SH-SY5Y (cell line): ENCODE results near the gene TSTD2.

ENCODE experiments used
- GATA2 ChIP-seq: IDR thresholded peaks from 2 replicates; pipeline ENCODE4 v1.6.1; 2011; ENCODE audit warnings: mild to moderate bottlenecking, low read depth, low read length
- GATA3 ChIP-seq: IDR thresholded peaks from 2 replicates; pipeline ENCODE4 v1.6.1; 2011; ENCODE audit warnings: low read depth, mild to moderate bottlenecking, low read length, moderate library complexity

Gene TSTD2

DNA sequence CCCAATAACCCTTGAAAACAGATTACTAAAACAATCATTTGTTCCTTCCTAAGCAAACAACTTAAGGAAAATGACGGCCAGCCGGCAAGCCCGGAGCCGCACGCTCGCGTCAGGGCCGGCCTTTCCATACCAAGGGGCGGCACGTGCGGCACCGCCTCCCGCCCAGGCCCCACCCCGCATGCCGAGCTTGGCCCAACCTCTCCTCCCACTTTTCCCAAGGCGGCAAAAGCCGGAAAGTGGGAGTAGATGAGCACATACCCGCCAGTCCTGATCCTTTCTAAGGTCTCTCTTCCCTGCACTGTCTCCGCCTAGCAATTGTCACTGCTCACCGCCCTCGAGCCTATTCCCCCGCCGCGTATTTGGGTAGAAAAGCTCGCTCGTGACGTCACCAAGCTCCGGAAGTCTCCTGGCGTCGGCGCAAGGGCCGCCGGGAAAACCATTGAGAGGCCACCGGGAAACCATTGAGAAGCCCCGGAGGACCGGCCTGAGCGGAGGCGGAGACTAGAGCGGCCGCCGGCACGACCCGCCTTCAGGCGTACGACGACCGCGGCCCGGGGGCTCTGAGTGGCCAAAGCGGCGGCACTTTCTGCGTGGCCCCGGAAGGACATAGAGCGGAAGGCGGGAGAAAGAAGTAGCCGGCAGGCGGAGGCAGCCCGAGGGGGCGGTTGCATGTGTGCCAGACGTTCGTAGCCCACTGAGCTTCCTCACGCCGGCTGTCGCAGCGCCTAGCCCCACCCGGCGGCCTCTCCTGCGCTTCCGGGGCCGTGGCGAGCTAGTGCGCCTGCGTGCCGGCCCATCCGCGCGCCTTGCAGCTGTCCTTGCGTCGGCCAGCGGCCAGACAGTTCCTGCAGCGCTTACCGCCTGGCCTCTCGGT, at the start of gene TSTD2, which contains the start of gene NCBP1:
TSTD2 (minus strand) TSS at position 384 of the 874 bp plus-strand sequence. CDS start 5,806 bp downstream, outside the sequence.
NCBP1 (plus strand) TSS at position 837 of the 874 bp plus-strand sequence. CDS start 61 bp downstream, outside the sequence.
- TF ChIP-seq GATA3, result no peak
- no peak for TF ChIP-seq GATA2

DNA sequence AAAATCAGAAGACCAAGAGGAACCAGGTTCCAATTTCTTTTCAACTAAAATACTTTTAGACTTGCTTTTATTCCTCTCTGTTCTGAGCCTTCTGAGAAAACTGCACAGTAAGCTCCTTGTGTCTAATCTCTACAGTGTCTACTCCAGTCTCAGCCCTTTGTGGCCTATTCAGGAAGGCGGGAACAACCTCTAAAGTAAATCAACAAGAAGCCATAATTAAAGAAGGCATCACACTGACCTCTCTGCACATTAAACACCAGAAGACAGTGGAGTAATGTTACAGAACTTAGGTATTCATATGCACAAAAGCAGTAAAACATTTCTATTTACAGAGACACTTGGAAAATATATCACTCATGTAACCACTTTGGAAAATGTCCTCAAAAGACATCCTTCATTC, 49.1 kb upstream of the TSTD2 start:
- TF ChIP-seq GATA3 (no peak), GATA2 (no peak)

DNA sequence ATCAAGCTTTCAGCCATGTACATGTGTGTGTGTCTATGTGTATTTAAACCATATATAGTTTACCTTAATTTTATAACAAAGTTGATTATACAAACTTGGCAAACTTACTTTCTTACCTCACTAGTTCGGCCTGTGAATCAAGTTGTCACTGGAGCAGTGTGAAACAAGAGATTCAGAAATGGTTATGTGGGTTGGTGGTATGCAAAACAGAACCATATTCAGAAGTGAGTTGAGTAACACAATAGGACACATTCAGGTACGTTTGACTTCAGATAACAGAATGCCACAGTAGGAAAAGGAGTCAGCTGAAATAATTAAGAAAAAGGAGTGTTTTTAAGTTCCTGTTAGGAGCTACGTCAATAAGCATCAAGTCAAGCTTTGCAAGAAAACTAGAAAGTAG, 42.5 kb upstream of the TSTD2 start:
- TF ChIP-seq GATA2 (no peak), GATA3 (no peak)

DNA sequence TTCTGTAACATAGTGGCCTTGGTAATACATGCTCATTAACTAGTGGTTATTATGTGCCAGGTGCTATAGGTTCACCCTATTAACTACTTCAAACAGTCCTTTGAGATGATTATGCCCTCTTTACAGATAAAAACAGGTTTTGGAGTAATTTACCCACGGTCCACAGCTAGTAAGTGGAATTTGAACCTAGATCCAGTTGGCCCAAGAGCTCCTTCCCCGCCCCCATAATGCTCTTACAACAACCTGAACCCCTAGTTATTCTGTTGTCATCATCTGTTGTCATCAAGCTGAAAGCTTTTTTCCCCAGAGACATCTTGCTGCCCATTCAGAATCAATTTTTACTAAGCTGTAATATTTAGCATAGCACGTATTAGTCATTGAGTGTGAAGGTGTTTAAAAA, 40.8 kb upstream of the TSTD2 start:
- TF ChIP-seq GATA3, result no peak
- TF ChIP-seq GATA2, result no peak

DNA sequence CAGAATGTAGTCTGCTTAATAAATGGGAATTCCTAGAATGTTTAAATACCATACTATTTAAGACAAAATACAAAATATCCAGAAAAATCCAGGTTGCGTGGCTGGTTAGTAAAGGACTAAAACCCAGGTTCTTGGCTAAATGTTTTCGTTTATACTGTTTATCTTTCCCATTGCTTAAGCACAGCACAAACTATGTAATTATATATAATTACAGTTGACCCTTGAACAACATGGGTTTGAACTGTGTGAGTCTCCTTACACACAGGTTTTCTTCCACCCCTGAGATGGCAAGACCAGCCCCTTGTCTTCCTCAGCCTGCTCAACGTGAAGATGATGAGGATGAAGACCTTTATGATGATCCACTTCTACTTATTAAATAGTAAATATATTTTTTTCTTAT, 39.2 kb upstream of the TSTD2 start:
- TF ChIP-seq GATA2, result no peak
- no peak for TF ChIP-seq GATA3

DNA sequence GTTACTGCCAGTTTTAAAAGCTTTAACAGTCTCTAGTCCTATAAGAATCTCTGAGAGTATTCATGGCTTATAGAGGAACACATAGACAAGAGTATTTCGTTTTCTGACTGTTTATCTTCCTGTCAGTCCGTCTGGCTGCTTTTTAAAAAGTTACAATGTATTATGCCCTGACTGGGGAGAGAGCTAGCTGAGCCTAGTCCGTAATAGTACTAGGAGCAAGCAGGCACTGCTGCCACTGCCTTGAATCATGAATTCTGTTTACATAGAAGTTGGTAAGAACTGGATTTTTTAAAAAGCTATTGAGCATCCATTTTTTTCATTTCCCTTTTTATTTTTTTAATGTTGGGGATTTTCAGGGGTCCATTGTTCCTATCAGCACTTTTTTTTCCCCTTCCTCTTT, 37.4 kb upstream of the TSTD2 start:
- no peak for TF ChIP-seq GATA2
- no peak for TF ChIP-seq GATA3

DNA sequence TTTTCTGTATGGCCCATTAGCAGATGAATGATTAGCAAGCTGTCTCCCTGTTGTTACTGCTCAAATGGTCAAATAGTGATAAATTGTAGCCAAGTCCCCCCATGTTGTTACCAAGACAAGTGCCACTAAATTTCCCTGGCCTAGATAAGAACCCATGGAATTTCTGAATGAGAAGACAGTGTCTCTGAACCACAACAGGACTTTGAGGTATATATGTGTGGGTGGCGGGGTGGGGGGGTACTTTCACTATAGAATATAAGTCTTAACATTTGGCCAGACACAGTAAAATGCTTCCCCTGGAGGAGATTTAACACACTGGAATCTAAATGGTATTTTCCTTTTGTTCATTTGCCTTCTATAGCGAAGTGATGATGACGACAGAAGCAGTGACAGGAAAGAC, 35.3 kb upstream of the TSTD2 start:
- TF ChIP-seq GATA2 (no peak), GATA3 (no peak)

DNA sequence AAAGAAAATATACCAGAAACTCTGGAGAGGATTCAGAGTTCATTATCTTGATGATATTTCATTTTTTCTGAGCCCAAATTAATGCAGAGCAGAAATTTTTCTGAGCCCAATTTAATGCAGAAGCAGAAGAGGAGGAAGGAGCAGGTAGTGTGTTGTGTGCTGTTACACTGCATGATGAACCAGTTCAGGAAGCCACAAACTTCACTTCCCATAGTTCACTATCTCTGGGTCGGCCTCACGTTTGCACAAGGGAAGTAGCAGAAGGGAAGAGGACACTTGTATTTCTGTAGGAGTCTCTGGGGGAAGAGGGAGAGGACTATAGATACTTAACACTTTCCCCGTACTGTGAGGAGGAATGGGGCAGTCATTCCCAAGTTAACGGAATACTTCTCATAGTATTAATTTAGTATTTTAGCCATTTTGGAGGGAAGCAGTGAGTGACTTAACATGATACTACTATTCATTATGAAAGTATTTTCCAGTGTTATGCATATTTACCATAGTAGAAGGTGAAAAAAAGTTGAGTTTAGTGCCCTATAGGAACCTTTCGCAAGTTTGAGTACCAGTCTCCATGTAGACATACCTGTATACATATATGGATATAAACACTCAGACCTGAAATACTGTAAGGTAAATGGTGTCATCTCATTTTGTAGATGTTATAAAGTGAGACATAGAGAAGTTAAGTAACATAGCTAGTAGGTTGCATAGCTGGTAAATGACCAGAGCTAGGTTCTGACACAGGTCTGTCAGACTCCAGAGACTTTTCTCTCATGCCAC, 33.9 kb upstream of the TSTD2 start:
- TF ChIP-seq GATA2 (no peak), GATA3 (no peak)

DNA sequence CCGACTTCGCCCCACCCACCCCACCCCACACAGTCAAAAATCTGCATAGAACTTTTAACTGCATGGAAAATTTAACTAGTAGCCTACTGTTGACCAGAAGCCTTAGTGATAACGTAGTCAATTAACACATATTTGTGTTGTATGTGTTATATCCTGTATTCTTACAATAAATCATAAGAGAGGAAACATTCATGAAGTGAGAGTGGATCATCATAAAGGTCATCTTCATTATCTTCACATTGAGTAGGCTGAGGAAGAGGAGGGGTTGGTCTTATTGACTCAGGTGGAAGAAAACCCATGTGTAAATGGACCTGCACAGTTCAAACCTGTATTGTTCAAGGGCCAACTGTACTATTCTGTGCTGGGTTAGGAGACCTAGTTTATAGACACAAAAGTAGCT, 32.6 kb upstream of the TSTD2 start:
- no peak for TF ChIP-seq GATA2
- no peak for TF ChIP-seq GATA3

DNA sequence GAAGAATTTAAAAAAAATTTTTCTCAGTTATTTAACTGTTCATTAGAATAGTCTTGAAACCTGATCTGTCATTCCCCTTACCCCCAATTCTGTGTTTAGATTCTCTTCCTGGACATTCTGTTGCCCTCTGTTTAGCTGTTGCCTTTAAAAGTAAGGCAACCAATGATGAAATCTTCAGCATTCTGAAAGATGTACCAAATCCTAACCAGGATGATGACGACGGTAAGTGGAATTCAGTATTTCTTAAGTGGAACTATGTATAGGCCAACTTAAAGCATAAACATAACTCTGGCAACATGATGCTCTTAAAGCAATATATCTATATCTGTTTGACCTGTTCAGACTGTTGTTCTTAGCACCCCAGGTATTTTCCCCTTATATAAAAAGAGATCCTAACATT, 27.7 kb upstream of the TSTD2 start:
- TF ChIP-seq GATA3 (no peak), GATA2 (no peak)

DNA sequence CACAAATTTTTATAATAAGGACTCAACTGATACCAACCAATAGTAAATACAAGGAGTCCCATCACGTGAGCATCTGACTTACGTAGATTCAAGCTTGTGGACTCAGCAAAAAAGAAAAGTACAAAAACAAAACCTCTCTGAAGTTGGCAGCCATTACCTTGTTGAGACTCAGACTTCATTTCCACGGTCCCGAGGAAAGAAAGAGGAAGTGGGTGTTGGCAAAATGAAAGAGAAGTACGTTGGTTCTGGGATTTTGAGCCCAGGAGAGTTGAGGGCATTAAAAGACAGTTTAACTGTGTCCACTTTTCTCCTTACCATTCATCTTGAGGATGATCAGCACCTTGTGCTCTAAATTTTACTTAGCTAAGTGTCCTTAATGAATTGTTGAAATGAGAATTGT, 27.2 kb upstream of the TSTD2 start:
- TF ChIP-seq GATA3, result no peak
- no peak for TF ChIP-seq GATA2

DNA sequence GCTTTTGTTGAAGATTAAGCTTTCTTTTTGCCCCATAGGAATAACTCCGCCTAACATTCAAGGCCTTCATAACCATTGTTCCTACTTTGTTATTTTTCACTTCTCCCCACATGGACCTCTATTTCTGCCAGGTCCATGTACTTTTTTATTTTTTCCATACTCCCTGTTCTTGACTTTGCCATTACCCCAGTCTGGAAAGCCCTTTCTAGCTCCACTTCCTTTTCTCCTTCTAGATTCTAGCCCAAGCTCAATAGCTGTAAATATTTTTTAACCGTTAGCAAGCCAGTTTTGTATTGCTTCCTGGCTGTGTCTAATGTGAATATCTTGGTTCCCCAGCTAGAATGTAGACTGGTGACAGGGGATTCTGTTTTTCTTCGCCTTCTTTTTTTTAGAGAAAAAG, 26.6 kb upstream of the TSTD2 start:
- TF ChIP-seq GATA2 (no peak), GATA3 (no peak)

DNA sequence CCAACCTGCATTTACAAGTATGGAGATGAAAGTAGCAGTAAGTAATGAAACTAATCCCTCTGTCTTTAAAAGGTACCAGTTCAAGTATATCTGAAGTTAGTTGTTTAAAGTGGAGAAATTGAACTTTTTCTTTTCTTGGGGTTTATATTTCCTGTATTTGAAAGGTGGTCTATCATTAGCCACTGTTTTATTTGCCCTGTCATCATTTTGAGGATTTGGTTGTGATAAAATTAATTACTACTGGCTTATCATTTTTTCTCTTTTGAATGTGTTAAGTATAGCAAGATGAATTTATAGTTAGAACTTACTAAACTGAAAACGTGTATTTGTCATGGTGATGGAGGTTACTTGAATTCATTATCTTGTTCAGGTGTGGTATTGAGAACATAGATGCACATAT, 25.5 kb upstream of the TSTD2 start:
- no peak for TF ChIP-seq GATA2
- no peak for TF ChIP-seq GATA3

DNA sequence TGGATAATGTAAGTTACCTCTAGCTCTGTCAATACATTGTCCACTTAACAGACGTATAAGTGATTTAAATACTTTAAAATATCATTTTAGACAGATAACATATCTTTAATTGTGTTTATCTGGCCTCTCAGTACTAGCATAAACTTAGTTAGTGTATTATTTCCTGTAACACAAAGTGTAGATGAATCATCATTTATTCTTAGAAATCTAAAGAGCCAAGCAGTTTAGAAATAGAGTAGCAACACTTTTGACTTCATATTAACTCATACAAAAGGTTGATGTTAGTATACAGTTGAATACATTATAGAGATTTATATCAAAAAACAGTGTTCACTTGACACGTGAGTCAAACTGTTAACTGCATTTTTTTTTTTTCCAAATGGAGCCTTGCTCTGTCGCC, 18.5 kb upstream of the TSTD2 start:
- TF ChIP-seq GATA3, result no peak
- no peak for TF ChIP-seq GATA2

DNA sequence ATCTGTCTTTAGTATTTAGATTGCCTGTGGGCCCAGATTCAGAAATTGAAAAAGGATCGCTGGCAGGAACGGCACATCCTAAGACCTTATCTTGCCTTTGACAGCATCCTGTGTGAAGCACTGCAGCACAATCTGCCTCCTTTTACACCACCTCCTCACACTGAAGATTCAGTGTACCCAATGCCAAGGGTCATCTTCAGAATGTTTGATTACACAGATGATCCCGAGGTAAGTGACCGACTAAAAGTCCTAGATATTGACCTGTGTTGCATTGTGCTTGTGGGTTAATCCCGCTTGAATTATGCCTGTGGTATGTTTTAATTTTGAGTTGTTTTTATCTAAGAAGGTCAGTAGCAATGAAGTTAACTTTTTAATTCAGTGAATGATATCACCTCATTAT, 14.8 kb upstream of the TSTD2 start:
- no peak for TF ChIP-seq GATA3
- no peak for TF ChIP-seq GATA2

DNA sequence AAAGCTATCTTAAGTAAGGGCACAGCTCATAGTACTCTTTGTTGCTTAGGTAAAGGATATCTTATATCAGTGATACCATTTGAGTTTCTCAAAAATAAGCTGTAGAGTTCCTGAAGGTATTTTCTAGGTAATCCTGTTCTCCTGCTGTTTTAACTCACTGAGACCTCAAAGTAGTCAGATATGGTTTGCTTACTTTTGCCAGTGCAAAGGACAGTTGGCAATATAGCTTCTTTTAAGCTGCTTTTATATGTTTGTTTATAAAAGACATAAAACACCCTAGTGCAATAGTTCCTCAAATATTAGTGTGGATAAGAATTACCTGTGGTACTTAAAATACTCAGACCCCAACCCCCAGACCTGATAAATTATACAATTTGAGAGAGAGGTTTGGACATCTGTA, 12.6 kb upstream of the TSTD2 start:
- TF ChIP-seq GATA3, result no peak
- no peak for TF ChIP-seq GATA2

DNA sequence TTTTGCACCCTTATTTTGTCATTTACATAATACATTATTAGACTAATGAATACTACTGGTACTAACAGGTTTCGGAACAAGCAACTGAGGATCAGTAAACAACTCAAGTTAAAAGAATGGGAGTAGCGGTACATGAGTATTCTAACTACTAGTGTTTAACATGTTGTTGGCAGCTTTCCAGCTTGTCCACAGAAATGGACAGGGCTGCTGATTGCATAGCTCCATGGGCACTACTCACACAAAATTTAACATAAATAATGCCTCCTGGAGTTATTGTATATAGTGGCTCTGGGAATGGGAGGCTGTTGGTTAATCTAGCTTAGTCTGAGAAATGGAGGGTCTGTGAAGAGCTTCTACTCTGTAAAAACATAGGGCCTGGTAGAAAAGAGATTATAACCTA, 7.2 kb upstream of the TSTD2 start:
- no peak for TF ChIP-seq GATA3
- no peak for TF ChIP-seq GATA2
